NCI-H2171 treated with DMSO at 0.1 percent for 48 hours (cell line): Measurements from ENCODE around the gene PHF21B.
"Not testable (repeated sequence)": the region's sequence is repeated elsewhere in the genome, so short reads cannot be mapped to it uniquely, and the experiment has no call there.

ENCODE experiments used
- DNase-seq: peaks from one replicate; lab custom pipeline; 2025; lab: John Stamatoyannopoulos, UW

PHF21B gene

GRCh38 chr22:44988671-44989070, 21.1 kb downstream of the PHF21B start:
- DNase-seq, result no peak

GRCh38 chr22:44986926-44987325, 22.9 kb downstream of the PHF21B start:
- DNase-seq, result no peak

- no peak for DNase-seq
Observed at GRCh38 chr22:44985906-44986527, 23.8 kb downstream of the PHF21B start.

DNA sequence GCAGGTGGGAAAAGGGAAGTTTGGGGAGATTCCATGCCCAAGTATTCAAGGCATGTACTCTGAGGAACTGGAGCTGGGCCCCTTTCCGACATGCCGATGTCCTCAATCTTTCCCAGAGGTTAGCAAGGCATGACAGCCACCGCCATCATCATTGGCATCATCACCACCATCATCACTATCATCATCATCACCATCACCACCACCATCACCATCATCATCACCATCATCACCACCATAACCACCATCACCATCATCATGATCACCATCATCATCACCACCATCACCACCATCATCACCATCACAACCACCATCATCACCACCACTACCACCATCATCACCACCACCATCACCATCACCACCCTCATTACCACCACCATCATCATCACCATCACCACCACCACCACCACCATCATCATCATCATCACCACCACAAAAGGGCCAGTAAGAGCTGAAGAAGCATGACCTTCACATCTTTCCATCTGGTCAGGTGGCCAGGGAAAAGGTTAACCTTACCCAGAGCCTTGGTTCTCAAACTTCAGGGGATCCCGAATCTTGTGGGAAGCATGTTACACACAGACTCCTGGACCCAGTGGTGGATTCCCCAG, 25.8 kb downstream of the PHF21B start:
- no peak for DNase-seq

- no peak for DNase-seq
Observed at GRCh38 chr22:44982445-44982844, 27.4 kb downstream of the PHF21B start.

- no peak for DNase-seq
Observed at GRCh38 chr22:44981857-44982256, 27.9 kb downstream of the PHF21B start.

- no peak for DNase-seq
Observed at GRCh38 chr22:44979154-44979553, 30.7 kb downstream of the PHF21B start.

DNA sequence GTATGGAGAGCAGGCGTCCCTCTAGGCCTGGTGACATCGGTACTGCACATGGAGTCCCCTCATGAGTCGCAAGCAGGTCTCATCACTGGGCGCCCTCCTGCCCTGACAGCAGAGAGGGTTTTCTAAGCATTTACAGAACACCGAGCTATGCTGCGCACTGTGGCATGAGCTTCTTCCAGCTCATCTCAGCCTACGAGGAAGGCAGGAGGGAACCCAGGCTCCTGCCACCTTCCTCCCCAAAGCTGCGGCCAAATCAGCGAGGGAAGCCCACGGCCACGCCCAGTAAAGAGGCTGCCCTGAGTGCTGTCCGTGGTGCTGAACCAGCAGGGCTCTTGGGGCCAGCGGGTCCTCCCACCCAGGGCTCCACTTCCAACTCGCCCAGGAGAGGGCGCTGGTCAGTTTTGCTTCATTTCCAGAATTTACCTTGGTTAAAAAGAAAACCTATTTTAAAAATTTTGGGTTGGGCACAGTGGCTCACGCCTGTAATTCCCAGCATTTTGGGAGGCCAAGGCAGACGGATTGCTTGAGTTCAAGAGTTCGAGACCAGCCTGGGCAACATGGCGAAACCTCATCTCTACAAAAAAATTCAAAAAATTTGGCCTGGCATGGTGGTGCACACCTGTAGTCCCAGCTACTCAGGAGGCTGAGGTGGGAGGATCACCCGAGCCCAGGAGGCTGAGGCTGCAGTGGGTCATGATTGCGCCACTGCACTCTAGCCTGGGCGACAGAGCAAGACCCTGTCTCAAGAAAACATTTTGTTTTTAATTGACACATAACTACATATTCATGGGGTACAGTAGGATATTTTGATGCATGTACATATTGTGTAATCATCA, 34.2 kb downstream of the PHF21B start:
- no peak for DNase-seq

DNA sequence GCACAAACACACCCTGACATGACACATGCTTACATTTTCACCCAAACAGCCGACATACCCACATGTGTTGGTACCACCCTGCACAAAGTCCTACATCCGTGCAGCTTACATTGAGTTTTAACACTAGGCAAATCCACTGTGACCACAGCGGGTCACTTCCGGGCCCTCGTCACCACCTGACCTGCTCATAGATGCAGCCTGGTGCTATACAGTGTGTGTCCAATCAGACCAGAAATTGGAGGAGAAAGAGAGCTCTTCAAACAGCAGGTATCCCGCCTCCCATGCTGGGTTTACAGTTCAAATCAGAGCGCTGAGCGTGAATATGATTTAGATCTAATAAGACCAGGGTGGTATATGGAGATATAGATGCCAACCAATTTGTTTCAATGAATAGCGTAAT, 35.4 kb downstream of the PHF21B start:
- DNase-seq, result no peak

- DNase-seq, result no peak
Observed at GRCh38 chr22:44973829-44974228, 36.0 kb downstream of the PHF21B start.

DNA sequence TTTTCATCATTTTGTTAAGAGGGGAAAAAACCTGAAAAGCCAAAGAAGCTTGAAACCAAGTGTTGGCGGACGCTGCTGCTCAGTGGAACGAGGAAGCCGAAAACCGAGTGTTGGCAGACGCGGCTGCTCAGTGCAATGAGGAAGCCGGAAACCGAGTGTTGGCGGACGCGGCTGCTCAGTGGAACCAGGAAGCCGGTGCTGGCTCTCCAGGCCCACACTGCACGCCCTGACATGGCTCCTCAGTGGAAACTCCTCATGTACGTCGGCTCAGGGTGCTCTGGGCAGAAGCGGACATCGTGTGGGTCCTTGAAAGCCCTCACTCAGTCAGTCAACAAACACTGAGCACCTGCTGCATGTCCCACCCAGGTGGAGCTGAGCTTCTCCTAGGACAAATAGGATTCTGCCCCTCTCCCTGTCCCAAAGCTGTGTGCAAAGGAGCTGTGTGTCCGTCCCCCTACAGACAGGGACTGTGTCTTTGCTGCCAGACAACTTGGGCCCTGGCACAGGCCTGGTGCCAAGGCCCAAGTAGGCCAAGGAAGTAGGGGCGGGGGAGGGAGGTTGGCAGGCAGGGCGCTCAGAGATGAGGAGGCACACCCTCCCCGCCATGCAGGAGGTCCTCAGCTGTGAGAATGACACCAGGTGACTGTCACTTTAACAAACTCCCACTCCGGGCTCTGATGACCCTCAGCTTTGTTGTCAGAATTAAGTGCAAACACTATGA, 37.3 kb downstream of the PHF21B start:
- no peak for DNase-seq

GRCh38 chr22:44971651-44972362, 38.0 kb downstream of the PHF21B start:
- no peak for DNase-seq

GRCh38 chr22:44970291-44970690, 39.5 kb downstream of the PHF21B start:
- DNase-seq, result no peak

- DNase-seq, result no peak
Observed at GRCh38 chr22:44969817-44970216, 40.0 kb downstream of the PHF21B start.

DNA sequence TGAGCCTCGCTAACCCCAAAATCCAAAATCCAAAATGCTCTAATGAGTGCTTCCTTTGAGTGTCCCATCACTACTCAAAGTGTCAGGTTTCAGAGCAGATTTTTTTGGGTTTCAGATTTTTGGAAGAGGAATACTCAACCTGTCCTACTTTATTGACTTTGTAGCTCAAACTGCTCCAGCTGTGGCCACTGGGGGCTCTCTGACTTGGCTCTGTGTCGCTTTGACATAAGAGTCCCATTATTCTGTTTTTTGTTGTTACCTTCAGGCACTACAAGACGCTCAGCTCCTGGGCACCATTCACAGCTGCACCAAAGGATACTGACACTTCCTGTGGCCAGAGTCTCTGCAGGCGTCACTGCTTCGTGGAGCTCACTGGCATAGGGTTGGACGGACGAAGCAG, 41.1 kb downstream of the PHF21B start:
- peak; percentile 10 for DNase-seq

DNA sequence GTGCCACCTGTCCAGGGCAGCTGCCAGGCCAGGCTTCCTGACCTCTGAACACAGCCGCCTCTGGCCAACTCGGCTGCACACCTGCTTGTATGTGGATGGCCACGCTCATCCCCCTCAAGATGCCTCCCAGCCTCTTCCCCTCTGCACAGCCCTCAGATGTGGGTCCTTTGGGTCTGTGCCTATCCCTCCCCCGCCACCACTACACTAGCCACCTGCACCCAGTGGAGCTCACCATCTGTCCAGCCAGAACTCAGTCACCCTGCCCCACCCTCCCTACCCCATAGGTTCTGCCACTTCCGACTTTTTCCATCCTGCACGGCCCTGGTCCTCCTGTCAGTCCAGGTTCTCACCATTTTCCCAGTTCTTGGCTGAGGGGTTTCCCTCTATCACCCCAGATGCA, 44.6 kb downstream of the PHF21B start:
- peak; percentile 38 for DNase-seq

GRCh38 chr22:44964722-44965078, 45.1 kb downstream of the PHF21B start:
- no peak for DNase-seq

DNA sequence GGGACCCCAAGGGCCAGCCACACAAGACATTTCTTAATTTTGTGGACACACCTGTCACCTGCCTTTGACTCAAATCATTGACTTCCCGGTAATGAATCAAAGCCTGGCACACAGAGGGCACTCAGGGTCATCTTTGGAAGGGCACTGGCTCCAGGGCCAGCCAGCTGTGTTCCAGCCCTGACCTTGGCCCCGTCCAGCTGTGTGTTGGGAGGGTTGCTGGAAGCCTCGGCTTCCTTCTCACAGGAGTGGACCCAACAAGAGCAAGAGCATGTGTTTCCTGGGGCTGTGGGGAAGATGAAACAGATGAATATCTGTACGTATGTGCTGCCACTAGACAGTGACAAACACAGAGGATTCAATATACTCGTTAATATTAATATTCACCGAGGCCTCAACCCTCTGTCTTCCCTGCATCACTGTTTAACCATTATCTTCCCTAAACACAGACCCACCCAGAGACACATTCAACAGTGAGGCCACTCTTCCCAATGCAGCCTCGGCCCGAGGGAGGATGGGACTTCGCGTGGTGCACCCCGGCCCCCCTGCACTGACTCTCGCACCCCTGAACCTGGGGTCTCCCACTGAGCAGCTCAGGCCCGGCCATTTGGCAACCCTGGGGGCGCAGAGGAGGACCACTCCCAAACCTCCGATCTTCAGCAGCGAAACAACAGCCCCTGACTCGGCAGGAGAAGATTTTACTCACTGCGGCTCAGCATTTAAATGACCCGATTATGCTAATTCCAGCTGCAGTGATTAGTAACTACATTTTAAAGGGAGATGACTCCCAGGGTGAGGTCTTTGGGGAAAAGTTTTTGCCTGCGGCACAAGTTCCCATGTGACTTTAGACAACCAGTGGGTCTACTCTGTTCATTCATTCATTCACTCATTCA, 45.7 kb downstream of the PHF21B start:
- DNase-seq, result no peak

DNA sequence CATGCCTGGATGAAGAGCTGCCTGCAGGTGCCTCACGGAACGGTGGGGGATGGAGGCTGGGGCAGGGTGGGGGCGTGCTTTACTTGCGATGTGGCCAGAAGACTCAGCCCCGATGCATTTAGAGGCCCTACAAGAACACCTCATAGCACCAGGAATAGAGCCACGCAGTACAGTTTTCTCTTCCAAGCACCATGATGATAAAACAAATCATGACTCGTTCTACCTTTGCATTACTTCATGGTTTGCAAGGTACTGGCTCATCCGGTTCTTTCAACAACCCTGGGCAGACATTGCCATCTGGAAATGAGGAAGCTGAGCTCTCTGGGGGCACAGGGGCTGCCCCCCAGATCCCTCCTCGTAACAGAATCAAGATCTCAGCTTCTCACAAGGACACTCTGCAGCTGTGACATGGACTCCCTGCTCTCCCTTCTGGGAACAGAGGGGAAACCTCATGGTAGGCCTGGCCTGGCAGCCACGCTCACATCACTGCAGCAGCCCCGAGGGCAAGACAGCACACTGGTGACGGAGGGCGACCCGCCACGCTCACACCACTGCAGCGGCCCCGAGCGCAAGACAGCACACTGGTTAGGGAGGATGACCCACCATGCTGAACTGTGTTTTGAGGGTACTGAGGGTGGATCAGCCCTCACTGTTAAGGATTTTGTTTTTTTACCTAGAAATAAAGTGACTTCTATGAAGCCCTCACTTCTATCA, 46.9 kb downstream of the PHF21B start:
- peak; percentile 13 for DNase-seq

DNA sequence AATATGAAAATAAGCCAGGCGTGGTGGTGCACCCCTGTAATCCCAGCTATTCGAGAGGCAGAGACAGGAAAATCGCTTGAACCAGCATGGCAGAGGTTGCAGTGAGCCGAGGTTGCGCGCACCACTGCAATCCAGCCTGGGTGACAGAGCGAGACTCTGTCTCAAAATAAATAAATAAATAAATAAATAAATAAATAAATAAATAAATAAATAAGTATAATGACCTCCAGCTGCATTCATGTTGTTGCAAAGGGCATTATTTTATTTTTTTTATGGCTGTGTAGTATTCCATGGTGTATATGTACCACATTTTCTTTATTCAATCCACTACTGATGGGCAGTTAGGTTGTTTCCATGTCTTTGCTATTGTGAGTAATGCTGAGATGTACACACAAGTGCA, 48.1 kb downstream of the PHF21B start:
- DNase-seq, result not testable (repeated sequence)
